B cell (primary cell): Measurements from ENCODE around the gene TRAPPC12. TPM values are rescaled to one million over a fixed set of nuclear protein-coding genes. Genes with fewer than 3 reads are reported as not detected.

Source experiments
- ATAC-seq: fragments of 200-7000 bp; cut with Tn5 transposase; one replicate; pipeline ENCODE4 v1.10.0; 2021; ENCODE audit warnings: low read depth, mild to moderate bottlenecking, moderate number of reproducible peaks, moderate library complexity
- CTCF ChIA-PET: fragments of 350-600 bp; sonication (Branson Sonifier 250); formaldehyde crosslinking; loops from one replicate; lab custom pipeline; 2021; ENCODE audit warnings: antibody characterized with exemption, inconsistent platforms; lab: Charles Lee
- POLR2A ChIA-PET: fragments of 350-600 bp; sonication (Branson Sonifier 250); formaldehyde crosslinking; loops from one replicate; lab custom pipeline; 2021; ENCODE audit warnings: antibody characterized with exemption; lab: Charles Lee
- DNase-seq: peaks from one replicate; pipeline ENCODE4 v3.0.0; 2013
- H2AFZ ChIP-seq: 2 replicates; pipeline ENCODE4 v1.6.1; 2012; ENCODE audit warnings: mild to moderate bottlenecking, low read depth, low read length; ENCODE audit not compliant: insufficient read depth, poor library complexity, severe bottlenecking
- H3K27ac ChIP-seq, 2 donors: 1 replicate in 1 of 2; 2 replicates in 1 of 2; pipeline ENCODE4 v1.5.1; 2012 to 2013; ENCODE audit warnings: low read length in 2 of 2, mild to moderate bottlenecking in 2 of 2, moderate library complexity in 1 of 2
- H3K27me3 ChIP-seq, 4 experiments: fragments of 200-600 bp in 1 of 4; sonication (generic) in 1 of 4; replicated peaks in 1 of 4; 1 replicate in 2 of 4; 2 replicates in 2 of 4; pipeline versions ENCODE4 v1.6.1 to v1.7.0; 2013 to 2016; ENCODE audit warnings: low read length in 3 of 4, mild to moderate bottlenecking in 2 of 4, mixed read lengths in 1 of 4, moderate library complexity in 1 of 4; ENCODE audit not compliant: insufficient read depth in 4 of 4, control insufficient read depth in 3 of 4; ENCODE audit errors: control extremely low read depth in 1 of 4
- H3K36me3 ChIP-seq, 2 experiments: replicated peaks in 1 of 2; 1 replicate in 1 of 2; 2 replicates in 1 of 2; pipeline versions ENCODE4 v1.6.1 to v1.7.1; 2013; ENCODE audit warnings: low read length in 1 of 2; ENCODE audit not compliant: insufficient read depth in 2 of 2, control insufficient read depth in 1 of 2; ENCODE audit errors: control extremely low read depth in 1 of 2, extremely low read depth in 1 of 2
- H3K4me1 ChIP-seq, 2 donors: fragments of 200-600 bp in 1 of 2; sonication (generic) in 1 of 2; 1 replicate in 1 of 2; 2 replicates in 1 of 2; pipeline versions ENCODE4 v1.5.1 to v1.6.1; 2013 to 2017; ENCODE audit warnings: low read length in 2 of 2; ENCODE audit not compliant: control insufficient read depth in 2 of 2, insufficient read depth in 2 of 2
- H3K4me2 ChIP-seq: replicated peaks from 2 replicates; pipeline ENCODE3; 2012; ENCODE audit warnings: mild to moderate bottlenecking, low read depth, low read length; ENCODE audit not compliant: poor library complexity, severe bottlenecking
- H3K4me3 ChIP-seq, 5 experiments: fragments of 200-600 bp in 1 of 5; sonication (generic) in 1 of 5; 1 replicate in 3 of 5; 2 replicates in 2 of 5; pipeline versions ENCODE4 v1.5.1 to v1.7.0; 2011 to 2016; ENCODE audit warnings: low read length in 4 of 5, mild to moderate bottlenecking in 4 of 5, low read depth in 2 of 5, control low read depth in 1 of 5, moderate library complexity in 1 of 5; ENCODE audit not compliant: insufficient read depth in 1 of 5; ENCODE audit errors: control extremely low read depth in 1 of 5, extremely low read depth in 1 of 5
- H3K79me2 ChIP-seq: fragments of 200-600 bp; sonication (generic); one replicate; pipeline ENCODE4 v1.6.0; 2016; ENCODE audit warnings: low read length; ENCODE audit not compliant: control insufficient read depth, insufficient read depth
- H3K9ac ChIP-seq: fragments of 200-600 bp; sonication (generic); 2 replicates; pipeline ENCODE4 v1.6.1; 2017; ENCODE audit warnings: mild to moderate bottlenecking, low read length, moderate library complexity
- H3K9me3 ChIP-seq, 3 donors: one replicate each; pipeline versions ENCODE4 v1.6.1 to v1.7.1; 2013; ENCODE audit warnings: low read length in 2 of 3; ENCODE audit not compliant: control insufficient read depth in 2 of 3, insufficient read depth in 1 of 3; ENCODE audit errors: control extremely low read depth in 1 of 3
- H4K20me1 ChIP-seq: 2 replicates; pipeline ENCODE4 v1.6.0; 2012; ENCODE audit warnings: mild to moderate bottlenecking, low read length; ENCODE audit not compliant: insufficient read depth, control insufficient read depth, poor library complexity, severe bottlenecking
- H3K27ac Mint-ChIP-seq: one replicate; pipeline ENCODE4 v1.8.0; 2021; ENCODE audit warnings: mixed read lengths
- H3K27me3 Mint-ChIP-seq: one replicate; pipeline ENCODE4 v1.8.0; 2021; ENCODE audit warnings: mixed read lengths
- H3K4me1 Mint-ChIP-seq: one replicate; pipeline ENCODE4 v1.8.0; 2021; ENCODE audit warnings: mixed read lengths
- H3K4me3 Mint-ChIP-seq: one replicate; pipeline ENCODE4 v1.8.0; 2021; ENCODE audit warnings: mixed read lengths
- H3K9me3 Mint-ChIP-seq: one replicate; pipeline ENCODE4 v1.8.0; 2022; ENCODE audit warnings: mixed read lengths; ENCODE audit not compliant: insufficient read depth
- EZH2 ChIP-seq: IDR thresholded peaks from 2 replicates; pipeline ENCODE4 v1.6.1; 2012; ENCODE audit warnings: borderline replicate concordance, low read depth, mild to moderate bottlenecking, moderate library complexity, low read length; ENCODE audit not compliant: insufficient read depth, poor library complexity, severe bottlenecking
- WGBS: methylation state at CpG from one replicate; pipeline ENCODE4 v1.1.5; 2013; ENCODE audit warnings: missing lambda C conversion rate; ENCODE audit not compliant: insufficient coverage; 5-methylcytosine and 5-hydroxymethylcytosine counted together
- intact Hi-C: fragments of 100-400 bp; cut with micrococcal nuclease; formaldehyde crosslinking; loops from one replicate; pipeline ENCODE4 v1.10.0; 2022
- polyA plus RNA-seq: library from polyadenylated mRNA; depleted of rRNA; stranded (reverse); fragments of >200 nt; gene quantifications from 2 replicates; pipeline ENCODE4 v1.2.3, GENCODE V29; 2012
- total RNA-seq, 2 donors: library from RNA; stranded (reverse); fragments of 120-200 nt in 1 of 2; gene quantifications; 1 replicate in 1 of 2; 2 replicates in 1 of 2; pipeline versions ENCODE4 v1.2.3 to v1.2.4, GENCODE V29; 2013 to 2022
- TF ChIP-seq, protein P1 (sequence below): fragments of 200-600 bp; IDR thresholded peaks from one replicate; pipeline ENCODE4 v1.8.0; 2022; ENCODE audit warnings: antibody characterized with exemption, mild to moderate bottlenecking

TRAPPC12 gene
- total and polyA plus RNA-seq, 2 donors (not counting 1 experiment from before 2014, with no cell fraction given): 80.9 to 151 TPM

DNA sequence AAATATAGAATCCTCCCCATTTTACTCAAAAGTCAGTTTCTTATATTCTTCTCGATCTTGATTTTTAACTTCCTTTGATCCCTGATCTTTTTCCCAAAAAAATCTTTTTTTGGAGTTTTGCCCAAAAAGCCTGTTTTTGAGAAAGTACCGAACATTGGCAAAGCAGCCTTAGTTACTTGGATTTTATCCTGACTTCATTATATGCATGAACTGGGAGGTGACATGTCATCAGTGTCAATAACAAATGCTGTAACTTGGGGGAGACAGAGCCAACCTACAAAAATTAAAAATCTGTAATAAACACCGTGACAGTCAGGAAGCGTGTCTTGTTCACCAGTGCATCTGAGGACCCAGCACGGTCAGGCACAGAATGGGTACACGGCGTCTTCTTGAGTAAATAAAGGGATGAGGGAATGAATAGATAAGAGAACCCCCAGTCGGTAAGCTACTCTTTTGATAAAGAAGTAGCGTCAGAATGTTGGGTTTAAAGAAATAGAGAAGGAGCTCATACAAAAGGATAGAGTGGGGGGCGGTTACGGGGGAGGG is 24.9 kb downstream of the TRAPPC12 start:
- peaks cover 80% of the 10 kb centered on the region for H3K79me2 ChIP-seq

DNA sequence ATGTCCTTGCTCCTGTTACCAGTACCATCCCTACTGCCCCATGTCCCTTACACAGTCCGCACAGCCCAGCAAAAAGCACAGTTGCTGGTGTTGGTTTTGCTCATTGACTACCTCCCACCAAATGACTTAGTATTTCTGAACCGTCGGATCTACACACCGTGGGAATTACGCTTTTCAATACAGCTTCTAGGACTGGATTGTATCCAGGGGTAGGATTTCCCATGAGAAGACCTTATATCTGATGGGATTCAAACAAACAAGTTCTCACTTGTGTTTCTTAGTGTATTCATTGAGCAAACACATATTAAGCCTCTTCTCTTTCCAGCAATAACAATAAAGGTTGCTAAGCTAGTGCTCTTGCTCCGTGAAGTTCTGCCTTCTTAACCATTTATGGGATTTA is 25.8 kb downstream of the TRAPPC12 start:
- Histone ChIP-seq H3K4me1 (peaks cover 0 to 15% of the 10 kb centered on the region in 2 donors), H3K27ac (no peak overlapping the region), H3K36me3 (peaks cover 1 to 46% of the 10 kb centered on the region in 2 experiments), H3K27me3 (no peaks in the 10 kb centered on the region), H2AFZ (no peak overlapping the region), H3K9ac (no peak overlapping the region), H3K79me2 (peaks cover 73% of the 10 kb centered on the region), H3K4me2 (no peak overlapping the region), H3K9me3 (peaks cover 0 to 9% (median 0%) of the 10 kb centered on the region in 3 donors), H3K4me3 (no peak overlapping the region), H4K20me1 (peaks cover 36% of the 10 kb centered on the region)
- DNase-seq (no peak), ATAC-seq (no peak)
- no peak overlapping the region for H3K4me3 Mint-ChIP-seq
- POLR2A ChIA-PET: no interaction called here
- WGBS: no CpG with 5 or more reads among the region's 6 CpGs
- intact Hi-C loops: no loop called here
- H3K4me1 Mint-ChIP-seq: peaks cover 19% of the 10 kb centered on the region
- H3K9me3 Mint-ChIP-seq: no peaks in the 10 kb centered on the region
- CTCF ChIA-PET: interaction anchor here (2.1 kb wide), 1 partner anchor 19 kb away, joined by 9 read pairs; no protein-coding TSS in a partner anchor
- H3K27ac Mint-ChIP-seq: no peak overlapping the region
- H3K27me3 Mint-ChIP-seq: no peaks in the 10 kb centered on the region
- TF ChIP-seq, protein P1, sequence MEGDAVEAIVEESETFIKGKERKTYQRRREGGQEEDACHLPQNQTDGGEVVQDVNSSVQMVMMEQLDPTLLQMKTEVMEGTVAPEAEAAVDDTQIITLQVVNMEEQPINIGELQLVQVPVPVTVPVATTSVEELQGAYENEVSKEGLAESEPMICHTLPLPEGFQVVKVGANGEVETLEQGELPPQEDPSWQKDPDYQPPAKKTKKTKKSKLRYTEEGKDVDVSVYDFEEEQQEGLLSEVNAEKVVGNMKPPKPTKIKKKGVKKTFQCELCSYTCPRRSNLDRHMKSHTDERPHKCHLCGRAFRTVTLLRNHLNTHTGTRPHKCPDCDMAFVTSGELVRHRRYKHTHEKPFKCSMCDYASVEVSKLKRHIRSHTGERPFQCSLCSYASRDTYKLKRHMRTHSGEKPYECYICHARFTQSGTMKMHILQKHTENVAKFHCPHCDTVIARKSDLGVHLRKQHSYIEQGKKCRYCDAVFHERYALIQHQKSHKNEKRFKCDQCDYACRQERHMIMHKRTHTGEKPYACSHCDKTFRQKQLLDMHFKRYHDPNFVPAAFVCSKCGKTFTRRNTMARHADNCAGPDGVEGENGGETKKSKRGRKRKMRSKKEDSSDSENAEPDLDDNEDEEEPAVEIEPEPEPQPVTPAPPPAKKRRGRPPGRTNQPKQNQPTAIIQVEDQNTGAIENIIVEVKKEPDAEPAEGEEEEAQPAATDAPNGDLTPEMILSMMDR: no peak

More for the DNA sequence above, 24.9 kb downstream of the TRAPPC12 start:
- no peaks in the 10 kb centered on the region for H3K27me3 ChIP-seq
- no peak overlapping the region for H2AFZ ChIP-seq
- POLR2A ChIA-PET: no interaction called here
- Mint-ChIP-seq H3K9me3 (no peaks in the 10 kb centered on the region), H3K4me1 (peaks cover 15% of the 10 kb centered on the region), H3K27me3 (no peaks in the 10 kb centered on the region), H3K4me3 (no peak overlapping the region), H3K27ac (no peak overlapping the region)
- H3K4me2 ChIP-seq: no peak overlapping the region
- peaks cover 0 to 9% of the 10 kb centered on the region in 2 donors for H3K4me1 ChIP-seq
- H3K4me3 ChIP-seq: no peak overlapping the region
- intact Hi-C loops: no loop called here
- ATAC-seq: no peak
- H3K9ac ChIP-seq: no peak overlapping the region
- TF ChIP-seq, protein P1: no peak
- TF ChIP-seq EZH2: no peak
- no peak overlapping the region for H3K27ac ChIP-seq
- H3K36me3 ChIP-seq: peaks cover 1 to 46% of the 10 kb centered on the region in 2 experiments
- CTCF ChIA-PET: no interaction called here
- peaks cover 0 to 5% (median 0%) of the 10 kb centered on the region in 3 donors for H3K9me3 ChIP-seq
- no peak for DNase-seq
- over 99% methylated on average over 11 of the region's 11 CpGs for WGBS
- H4K20me1 ChIP-seq: peaks cover 36% of the 10 kb centered on the region
